ENCODE data around the gene TAS2R14. TPM values are rescaled to one million over a fixed set of nuclear protein-coding genes. Genes with fewer than 3 reads are reported as not detected.

TAS2R14 gene
- total RNA-seq: 1 to 10 TPM; 1.7 to 5.4 (median 2.6) TPM
- long read RNA-seq, donor 1, partial matches to known transcripts: 0 of 3 reads
- long read RNA-seq, donor 1, other reads (novel, unspliced or antisense): 3 of 3 reads
- long read RNA-seq, donor 2, partial matches to known transcripts: 0 of 6 reads
- long read RNA-seq, donor 2, other reads (novel, unspliced or antisense): 6 of 6 reads

GRCh38 chr12:10939163-10939562 lies at the start of gene TAS2R14:
Gene TAS2R14 (minus strand): TSS chr12:10939263. CDS start chr12:10939207, 56 bp downstream.
- no peak for DNase-seq
- Histone ChIP-seq H3K4me1 (ENCODE audit: low read depth) (no peaks in the 10 kb centered on the region), H3K4me3 (no peak within 1 kb of the TSS), H3K36me3 (ENCODE audit: low read depth) (no peaks in the 10 kb centered on the region), H3K9me3 (no peaks in the 10 kb centered on the region)
- intact Hi-C loops (cut with DNase I, micrococcal nuclease): no loop called here
- TF ChIP-seq CTCF (IDR thresholded peaks at IDR 0.05): no peak
- ATAC-seq: no peak

GRCh38 chr12:10986812-10987211 lies 47.7 kb upstream of the TAS2R14 start, which contains the start of gene TAS2R50:
Gene TAS2R50 (minus strand): TSS chr12:10986912. CDS start chr12:10986860, 52 bp downstream.
- DNase-seq (no peak), ATAC-seq (no peak)
- Histone ChIP-seq H3K4me3 (no peak within 1 kb of the TSS), H3K9me3 (peaks cover 4% of the 10 kb centered on the region), H3K36me3 (ENCODE audit: low read depth) (no peaks in the 10 kb centered on the region), H3K4me1 (ENCODE audit: low read depth) (no peaks in the 10 kb centered on the region)
- intact Hi-C loops (cut with DNase I, micrococcal nuclease): no loop called here
- TF ChIP-seq CTCF (IDR thresholded peaks at IDR 0.05): no peak

- no peak for TF ChIP-seq CTCF (IDR thresholded peaks at IDR 0.05)
- peak; percentile 69 for ATAC-seq
- no peak overlapping the region for H3K4me3 ChIP-seq
- intact Hi-C loops (cut with DNase I, micrococcal nuclease): no loop called here
- H3K4me1 ChIP-seq (ENCODE audit: low read depth): no peaks in the 10 kb centered on the region
- peak in 1 of 3 donors; percentile 16 for DNase-seq
- H3K9me3 ChIP-seq: no peaks in the 10 kb centered on the region
- H3K36me3 ChIP-seq (ENCODE audit: low read depth): no peaks in the 10 kb centered on the region
These were observed 43.2 kb upstream of the TAS2R14 start for GRCh38 chr12:10982244-10982643.

- Histone ChIP-seq H3K4me3 (no peak overlapping the region), H3K9me3 (no peaks in the 10 kb centered on the region), H3K36me3 (ENCODE audit: low read depth) (no peaks in the 10 kb centered on the region), H3K4me1 (ENCODE audit: low read depth) (no peaks in the 10 kb centered on the region)
- DNase-seq (no peak), ATAC-seq (no peak)
- intact Hi-C loops (cut with DNase I, micrococcal nuclease): no loop called here
- no peak for TF ChIP-seq CTCF (IDR thresholded peaks at IDR 0.05)
These were observed 35.9 kb upstream of the TAS2R14 start for GRCh38 chr12:10974965-10975364.

- Histone ChIP-seq H3K4me3 (no peak overlapping the region), H3K36me3 (ENCODE audit: low read depth) (no peaks in the 10 kb centered on the region), H3K9me3 (no peaks in the 10 kb centered on the region), H3K4me1 (ENCODE audit: low read depth) (no peaks in the 10 kb centered on the region)
- no peak for TF ChIP-seq CTCF (IDR thresholded peaks at IDR 0.05)
- ATAC-seq: no peak
- DNase-seq: no peak
- intact Hi-C loops (cut with DNase I, micrococcal nuclease): no loop called here
These were observed 29.8 kb upstream of the TAS2R14 start for GRCh38 chr12:10968765-10969456.
